K562 (cell line): ENCODE data around the gene AHNAK. TPM values are rescaled to one million over a fixed set of nuclear protein-coding genes. Genes with fewer than 3 reads are reported as not detected.
A peak's percentile ranks its signal among the peaks of the same experiment; 100 is the strongest.

Source experiments
- BRD4 ChIP-seq: fragments of 200-600 bp; sonication (generic); IDR thresholded peaks from 2 replicates; pipeline ENCODE4 v1.6.1; 2017; ENCODE audit warnings: inconsistent platforms
- BRF2 ChIP-seq: IDR thresholded peaks from 3 replicates; pipeline ENCODE4 v1.6.1; 2011; ENCODE audit warnings: borderline replicate concordance, mild to moderate bottlenecking; ENCODE audit not compliant: insufficient read length, insufficient read depth
- CHAMP1 ChIP-seq: fragments of 450-650 bp; IDR thresholded peaks from 2 replicates; pipeline ENCODE4 v1.6.1; 2016; ENCODE audit warnings: mild to moderate bottlenecking
- CHD1 ChIP-seq: fragments of 200-600 bp; sonication (generic); IDR thresholded peaks from one replicate; pipeline ENCODE4 v1.6.1; 2012; ENCODE audit warnings: mild to moderate bottlenecking, moderate library complexity, low read length, inconsistent platforms
- CREB5 ChIP-seq: fragments of 250-450 bp; sonication (Bioruptor Pico); IDR thresholded peaks from 2 replicates; pipeline ENCODE4 v1.5.0; 2020; ENCODE audit warnings: mild to moderate bottlenecking
- ERF ChIP-seq: fragments of 450-650 bp; formaldehyde crosslinking; IDR thresholded peaks from 2 replicates; pipeline ENCODE4 v1.4.0; 2020; ENCODE audit warnings: mild to moderate bottlenecking, mixed read lengths
- ETS1 ChIP-seq: conservative IDR thresholded peaks from 2 replicates; pipeline ENCODE4 v1.6.1; 2011; ENCODE audit warnings: low read depth, mild to moderate bottlenecking, low read length; ENCODE audit not compliant: control insufficient read depth
- IRF9 ChIP-seq: fragments of 450-650 bp; IDR thresholded peaks from 2 replicates; pipeline ENCODE4 v1.6.1; 2016; ENCODE audit warnings: missing biosample characterization, missing genetic modification characterization
- L3MBTL2 ChIP-seq: fragments of 450-650 bp; IDR thresholded peaks from 2 replicates; pipeline ENCODE4 v1.6.1; 2016; ENCODE audit warnings: mild to moderate bottlenecking, moderate library complexity
- MAFF ChIP-seq: IDR thresholded peaks from 2 replicates; pipeline ENCODE4 v1.6.1; 2012; ENCODE audit warnings: low read length, improper control_type of control experiment
- MEF2A ChIP-seq: IDR thresholded peaks from 2 replicates; pipeline ENCODE4 v1.6.1; 2011; ENCODE audit warnings: low read depth, mild to moderate bottlenecking, low read length, moderate library complexity; ENCODE audit not compliant: control insufficient read depth
- MEIS2 ChIP-seq: fragments of 450-650 bp; IDR thresholded peaks from 2 replicates; pipeline ENCODE4 v1.6.1; 2014; ENCODE audit warnings: mild to moderate bottlenecking; ENCODE audit not compliant: partially characterized antibody
- NCOA2 ChIP-seq, 2 experiments: fragments of 450-650 bp; IDR thresholded peaks; 2 replicates each; pipeline ENCODE4 v1.6.1; 2018; ENCODE audit warnings: mild to moderate bottlenecking in 2 of 2, moderate library complexity in 1 of 2; ENCODE audit not compliant: partially characterized antibody in 2 of 2
- PKNOX1 ChIP-seq: fragments of 450-650 bp; IDR thresholded peaks from 2 replicates; pipeline ENCODE4 v1.6.1; 2016
- RBM14 ChIP-seq: fragments of 200-400 bp; formaldehyde crosslinking; IDR thresholded peaks from 2 replicates; pipeline ENCODE4 v1.6.1; 2018; ENCODE audit warnings: low read depth, mild to moderate bottlenecking, low read length, moderate library complexity, borderline replicate concordance; ENCODE audit not compliant: insufficient read depth
- SMAD2 ChIP-seq: fragments of 150-350 bp; IDR thresholded peaks from 2 replicates; pipeline ENCODE4 v1.6.1; 2014; ENCODE audit warnings: low read depth, mild to moderate bottlenecking, low read length
- YBX1 ChIP-seq: fragments of 450-650 bp; IDR thresholded peaks from 2 replicates; pipeline ENCODE4 v1.7.1; 2016; ENCODE audit warnings: mild to moderate bottlenecking
- ZNF174 ChIP-seq: fragments of 250-450 bp; sonication (Bioruptor Pico); IDR thresholded peaks from 2 replicates; pipeline ENCODE4 v1.4.0; 2020; ENCODE audit warnings: mild to moderate bottlenecking
- ZNF57 ChIP-seq: fragments of 450-650 bp; formaldehyde crosslinking; IDR thresholded peaks from 2 replicates; pipeline ENCODE4 v1.4.0; 2020; ENCODE audit warnings: mild to moderate bottlenecking, moderate library complexity
- ZZZ3 ChIP-seq: fragments of 450-650 bp; IDR thresholded peaks from 2 replicates; pipeline ENCODE4 v1.6.1; 2016; ENCODE audit warnings: antibody characterized with exemption, mild to moderate bottlenecking, moderate library complexity
- polyA plus RNA-seq, 8 experiments: library from polyadenylated mRNA; depleted of rRNA in 4 of 8; stranded (reverse) in 5 of 8; unstranded in 3 of 8; fragments of >200 nt; fragmentation: Nextera tagmentation in 2 of 8; fragmentation: Illumina TruSeq in 1 of 8; extraction: Ambion mirVana in 2 of 8; extraction: Trizol in 1 of 8; gene quantifications; 2 replicates each; pipeline versions ENCODE4 v1.2.1 to v1.2.3, GENCODE V29; 2011 to 2014; ENCODE audit warnings: inconsistent platforms in 1 of 8, missing spikeins in 1 of 8
- total RNA-seq, 7 experiments: library from RNA; depleted of rRNA in 6 of 7; stranded (reverse); fragments of >200 nt in 6 of 7; fragmentation: Illumina TruSeq in 2 of 7; extraction: Trizol in 2 of 7; gene quantifications; 2 replicates each; pipeline versions ENCODE4 v1.2.1 to v1.2.3, GENCODE V29; 2011 to 2021; ENCODE audit warnings: low replicate concordance in 1 of 7

AHNAK gene
- total and polyA plus RNA-seq, 9 of the 15 experiments (the other 6 are each of a cell fraction or from before 2014, with no cell fraction given) = 1.5 to 89.7 (median 45.0) TPM

- TF ChIP-seq CHAMP1 (no peak), ZZZ3 (no peak), RBM14 (no peak), L3MBTL2 (peak; percentile 56; the same call in 1 of the 2 replicates), CHD1 (no peak), YBX1 (no peak), SMAD2 (no peak), ZNF57 (no peak), PKNOX1 (no peak), ETS1 (no peak), MEF2A (no peak), BRF2 (no peak), IRF9 (tag) (no peak), MEIS2 (no peak), NCOA2 (IDR thresholded peaks at IDR 0.05; ENCODE audit: partially characterized antibody in 2 of 2) (no peak), CREB5 (CRISPR knock-in tag) (no peak), MAFF (no peak), ZNF174 (CRISPR knock-in tag) (no peak), BRD4 (no peak), ERF (CRISPR knock-in tag) (0 out of 2 replicates have a peak, but pooled peaks have one; percentile 71)
These were observed 3.6 kb downstream of the AHNAK start (continued) for GRCh38 chr11:62542750-62543567.
